GM19463 (cell line): ENCODE results near the gene SOX13.

Experiments
- ATAC-seq: cut with Tn5 transposase; IDR thresholded peaks from one replicate; pipeline ENCODE4 v1.9.1; 2021; ENCODE audit warnings: mild to moderate bottlenecking, moderate library complexity; ENCODE audit not compliant: unreplicated experiment

The SOX13 gene

DNA sequence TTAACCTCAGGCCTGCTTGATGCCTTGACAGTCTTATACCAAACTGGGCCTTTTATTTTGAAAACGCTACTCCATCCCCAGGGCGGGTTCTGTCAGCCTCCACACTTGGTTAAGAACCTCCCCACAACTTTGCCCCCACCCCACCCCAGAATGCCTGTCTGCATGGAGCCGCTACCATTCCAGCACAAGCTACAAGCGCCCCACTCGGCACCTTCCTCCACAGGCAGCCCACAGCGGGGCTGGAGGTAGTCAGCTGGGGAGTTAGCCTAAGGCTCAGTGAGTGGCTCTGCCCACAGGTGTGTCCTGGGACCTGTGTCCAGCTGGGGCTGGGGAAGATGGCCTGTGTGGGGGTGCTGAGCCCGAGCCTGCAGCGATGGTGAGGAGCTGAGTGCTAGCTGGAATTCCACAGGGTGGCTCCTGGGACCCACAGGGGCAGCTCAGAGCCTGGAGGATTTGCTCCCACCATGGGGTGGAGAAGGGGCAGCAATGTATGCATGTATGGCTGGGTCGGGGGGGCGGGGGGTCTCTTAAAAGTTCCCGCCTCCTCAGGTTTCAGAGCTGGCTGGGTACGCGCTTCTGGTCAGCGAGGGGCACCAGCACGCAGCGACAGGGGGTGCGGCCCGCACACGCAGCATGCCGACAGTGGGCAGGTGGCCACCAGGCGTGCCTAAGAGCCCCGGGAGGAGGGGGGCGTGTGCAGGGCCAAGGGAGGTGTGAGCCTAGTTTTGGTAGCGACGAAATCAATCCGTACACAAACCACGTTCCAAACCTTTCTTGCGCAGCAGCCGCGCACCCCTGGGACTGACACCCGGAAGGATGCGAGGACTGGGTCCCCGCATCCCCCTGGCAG, 78.0 kb downstream of the SOX13 start:
- no peak for ATAC-seq

GRCh38 chr1:204151552-204152309, 78.8 kb downstream of the SOX13 start, which contains the start of gene ETNK2:
Gene ETNK2, minus strand, starts transcription at chr1:204152044. Its CDS starts 192 bp downstream, at chr1:204151852.
- ATAC-seq = no peak

DNA sequence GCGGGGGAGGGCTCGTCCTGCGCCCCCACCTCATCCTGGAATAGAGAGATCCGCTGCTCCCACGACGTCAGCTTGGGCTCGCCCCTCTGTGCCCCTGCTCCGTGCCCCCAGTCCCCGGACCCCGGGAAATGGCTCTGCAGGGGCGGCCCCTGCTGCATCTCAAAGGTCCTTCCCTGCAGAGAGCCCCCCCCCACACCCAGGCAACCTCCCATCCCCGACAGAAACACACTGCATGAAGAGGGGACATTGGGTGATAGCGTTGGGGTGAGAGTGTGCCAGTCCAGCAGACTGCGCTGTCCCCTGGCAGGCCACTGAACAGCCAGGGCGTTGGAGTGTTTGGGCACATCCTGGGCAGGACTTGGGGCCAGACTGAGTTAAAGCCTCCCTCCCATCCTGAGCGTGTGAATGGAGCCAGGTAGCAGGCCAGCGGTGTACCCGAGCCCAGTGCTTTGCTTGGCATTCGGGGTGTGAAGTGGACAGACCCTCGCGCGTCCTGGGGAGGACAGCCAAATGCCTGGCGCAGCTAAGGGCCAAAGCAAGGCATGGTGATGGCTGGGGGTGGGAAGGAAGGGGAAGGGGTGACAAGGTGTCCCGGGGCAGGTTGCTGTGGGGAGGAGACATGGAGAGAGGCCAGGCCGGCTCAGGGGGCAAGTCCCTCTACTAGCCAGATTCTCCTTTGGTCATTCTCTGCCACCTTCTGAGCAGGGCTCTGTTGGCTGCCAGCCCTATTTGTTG, 79.6 kb downstream of the SOX13 start:
- no peak for ATAC-seq

DNA sequence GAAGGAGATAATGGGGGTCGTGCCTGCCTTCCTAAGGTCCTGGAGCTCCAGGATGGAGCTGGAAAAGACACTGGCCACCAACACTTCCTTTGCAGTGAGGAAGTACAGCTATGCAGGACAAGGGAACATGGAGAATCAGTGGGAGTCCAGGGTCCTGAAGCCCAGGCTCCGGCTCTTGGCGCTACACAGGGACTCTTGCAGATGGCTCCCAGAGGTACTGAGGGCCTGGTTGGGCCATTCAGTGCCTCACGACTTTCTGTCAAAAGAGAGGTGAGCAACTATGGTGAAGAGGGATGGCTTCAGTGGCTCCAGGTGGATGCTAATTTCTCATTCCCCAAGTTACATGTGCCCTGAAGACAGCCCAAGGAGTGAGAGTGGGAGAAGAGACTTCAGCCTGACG, 80.8 kb downstream of the SOX13 start:
- no peak for ATAC-seq

- no peak for ATAC-seq
Observed at GRCh38 chr1:204154568-204155255, 81.8 kb downstream of the SOX13 start.

- ATAC-seq = no peak
Observed at GRCh38 chr1:204155881-204156280, 83.0 kb downstream of the SOX13 start.

DNA sequence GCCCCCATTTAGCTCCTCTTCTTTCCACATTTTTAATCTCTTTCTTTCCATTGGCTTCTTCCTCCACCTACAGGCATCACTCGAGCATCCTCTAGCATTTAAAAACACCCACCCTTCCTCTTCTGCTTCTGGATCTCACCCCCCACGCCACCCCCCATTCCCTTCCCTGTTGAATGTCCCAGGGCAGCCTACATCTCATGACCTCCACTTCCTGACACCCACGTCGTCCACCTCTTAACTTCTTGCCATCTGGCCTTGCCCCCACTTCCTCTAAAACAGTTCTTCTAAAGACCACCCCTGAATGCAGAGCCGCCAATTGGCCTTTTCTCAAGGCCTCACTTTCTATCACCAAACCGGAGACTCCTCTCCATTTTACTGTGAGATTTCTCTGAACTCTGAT, 85.0 kb downstream of the SOX13 start:
- no peak for ATAC-seq

GRCh38 chr1:204161609-204162493, 88.9 kb downstream of the SOX13 start:
- no peak for ATAC-seq

GRCh38 chr1:204162494-204163074, 89.7 kb downstream of the SOX13 start:
- ATAC-seq = no peak

- no peak for ATAC-seq
Observed at GRCh38 chr1:204166219-204166618, 93.3 kb downstream of the SOX13 start, which contains the start of gene REN. Gene REN, minus strand, starts transcription at chr1:204166337. Its CDS starts 44 bp downstream, at chr1:204166293.

GRCh38 chr1:204167730-204168129, 94.8 kb downstream of the SOX13 start:
- ATAC-seq = no peak

- ATAC-seq = no peak
Observed at GRCh38 chr1:204169858-204170257, 96.9 kb downstream of the SOX13 start.

- ATAC-seq = no peak
Observed at GRCh38 chr1:204170494-204171155, 97.7 kb downstream of the SOX13 start.

GRCh38 chr1:204171751-204172178, 98.8 kb downstream of the SOX13 start:
- no peak for ATAC-seq

DNA sequence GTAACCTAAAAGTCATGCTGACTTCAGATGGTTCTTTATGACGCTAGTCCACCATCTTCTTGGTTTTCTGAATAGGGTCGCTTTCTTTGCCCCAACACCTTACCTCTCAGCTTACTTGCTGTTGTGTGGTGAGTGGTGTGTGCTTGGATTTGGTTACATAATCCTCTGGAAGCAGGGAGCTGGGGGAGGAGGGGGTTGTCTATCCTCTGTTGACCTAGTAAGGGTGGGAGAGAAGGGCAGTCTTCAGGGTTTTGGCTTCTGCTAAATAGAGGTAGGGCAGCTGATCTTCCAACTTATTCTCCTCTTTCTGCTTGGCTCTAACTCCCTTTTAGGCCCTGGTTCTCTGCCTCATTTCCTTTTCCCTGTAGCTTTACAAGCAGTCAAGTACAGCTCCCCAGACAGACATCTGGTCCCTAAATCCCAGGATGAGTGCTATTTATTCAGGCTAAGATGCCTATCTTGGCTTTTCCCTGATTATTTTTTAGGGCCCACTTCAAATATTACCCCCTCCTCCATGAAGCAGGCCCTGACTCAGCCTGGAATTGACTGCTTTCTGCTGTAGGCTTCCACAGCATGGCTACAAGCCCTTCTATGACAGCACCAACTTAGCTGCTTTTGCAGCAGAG, 99.6 kb downstream of the SOX13 start:
- ATAC-seq = no peak

DNA sequence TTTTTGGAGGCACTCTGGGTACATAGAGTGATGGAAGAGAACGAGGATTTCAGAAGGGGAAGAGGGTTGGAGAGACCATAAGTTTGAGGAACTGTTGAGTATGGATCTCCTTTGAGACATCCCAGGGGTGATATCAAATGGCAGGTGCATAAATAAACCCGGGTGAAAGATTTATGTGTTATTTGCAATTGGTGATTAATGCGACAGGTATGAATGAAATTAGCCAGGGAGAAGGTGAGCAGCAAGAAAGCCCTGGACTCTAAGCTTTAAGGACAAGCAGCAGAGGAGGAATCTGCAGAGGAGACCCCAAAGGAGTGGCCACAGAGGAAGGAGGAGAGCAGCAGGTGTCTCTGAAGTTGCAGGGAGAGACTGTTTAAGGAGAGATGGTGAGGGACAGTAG, 102.0 kb downstream of the SOX13 start:
- no peak for ATAC-seq

DNA sequence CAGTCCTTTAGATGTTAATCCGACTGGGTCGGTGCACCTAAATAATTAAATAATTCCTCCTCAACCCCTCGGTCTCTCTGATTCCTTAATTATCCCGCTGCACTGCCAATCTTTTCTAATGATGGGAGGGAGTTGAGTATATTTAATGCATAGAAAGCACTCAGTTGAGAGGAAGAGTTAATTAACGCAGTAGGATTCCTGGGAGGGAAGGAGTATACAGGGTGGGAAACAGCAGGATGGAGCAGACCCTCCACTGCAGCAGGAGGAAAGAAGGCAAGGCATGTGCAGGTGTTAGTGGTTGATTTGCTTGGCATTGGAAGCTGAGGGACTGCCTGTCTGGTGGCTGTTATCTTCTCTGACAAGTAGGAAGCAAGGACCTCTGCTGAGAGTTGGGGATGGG, 103.1 kb downstream of the SOX13 start:
- no peak for ATAC-seq

DNA sequence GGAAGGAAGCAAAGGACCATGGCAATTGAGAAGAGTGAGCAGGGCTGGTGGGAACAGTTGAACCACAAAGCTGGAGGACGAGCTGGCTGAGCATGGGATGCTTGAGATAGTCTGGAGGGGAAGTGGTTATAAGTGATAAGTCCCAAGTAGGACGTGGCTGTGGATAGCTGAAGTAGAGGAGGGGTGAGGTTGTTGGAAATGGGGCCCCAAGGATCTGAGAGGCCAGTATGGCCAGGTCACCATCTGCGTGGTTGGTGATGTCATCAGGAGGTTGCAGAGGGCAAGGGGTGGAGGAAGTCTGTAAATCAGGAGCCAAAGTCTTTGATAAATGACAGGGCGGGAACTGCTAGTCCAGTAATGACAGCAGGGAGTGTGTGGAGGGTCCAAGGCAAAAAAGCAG, 104.2 kb downstream of the SOX13 start:
- ATAC-seq = no peak
